Hematopoietic multipotent progenitor cell treated with erythropoietin and hydrocortisone succinate and interleukin-3 and kit ligand, for 17 days (in vitro differentiated cells): ENCODE measurements around the gene TMEM82.

Experiments used
- DNase-seq: peaks from one replicate; pipeline ENCODE4 v3.0.0-alpha.2; 2015; ENCODE audit warnings: low spot score

Gene TMEM82

GRCh38 chr1:15788624-15789301 is 46.5 kb downstream of the TMEM82 start:
- DNase-seq: no peak

GRCh38 chr1:15796086-15796462 is 53.8 kb downstream of the TMEM82 start:
- DNase-seq: no peak
